Body of pancreas (tissue), 4 donors: Measurements from ENCODE around the gene SHC1.

Experiments used
- POLR2A ChIP-seq, 3 donors: fragments of 450-650 bp; IDR thresholded peaks; one replicate each; pipeline ENCODE4 v1.6.1; 2016; ENCODE audit warnings: antibody characterized with exemption in 3 of 3, mild to moderate bottlenecking in 2 of 3
- TF ChIP-seq, protein P1 (sequence below), 7 experiments: fragments of 450-650 bp in 4 of 7; fragments of 200-600 bp in 3 of 7; sonication (generic) in 3 of 7; IDR thresholded peaks; one replicate each; pipeline ENCODE4 v1.5.1; 2016 to 2019; ENCODE audit warnings: antibody characterized with exemption in 7 of 7

GRCh38 chr1:154998201-154998780 lies 27.7 kb upstream of the SHC1 start:
- TF ChIP-seq, protein P1, sequence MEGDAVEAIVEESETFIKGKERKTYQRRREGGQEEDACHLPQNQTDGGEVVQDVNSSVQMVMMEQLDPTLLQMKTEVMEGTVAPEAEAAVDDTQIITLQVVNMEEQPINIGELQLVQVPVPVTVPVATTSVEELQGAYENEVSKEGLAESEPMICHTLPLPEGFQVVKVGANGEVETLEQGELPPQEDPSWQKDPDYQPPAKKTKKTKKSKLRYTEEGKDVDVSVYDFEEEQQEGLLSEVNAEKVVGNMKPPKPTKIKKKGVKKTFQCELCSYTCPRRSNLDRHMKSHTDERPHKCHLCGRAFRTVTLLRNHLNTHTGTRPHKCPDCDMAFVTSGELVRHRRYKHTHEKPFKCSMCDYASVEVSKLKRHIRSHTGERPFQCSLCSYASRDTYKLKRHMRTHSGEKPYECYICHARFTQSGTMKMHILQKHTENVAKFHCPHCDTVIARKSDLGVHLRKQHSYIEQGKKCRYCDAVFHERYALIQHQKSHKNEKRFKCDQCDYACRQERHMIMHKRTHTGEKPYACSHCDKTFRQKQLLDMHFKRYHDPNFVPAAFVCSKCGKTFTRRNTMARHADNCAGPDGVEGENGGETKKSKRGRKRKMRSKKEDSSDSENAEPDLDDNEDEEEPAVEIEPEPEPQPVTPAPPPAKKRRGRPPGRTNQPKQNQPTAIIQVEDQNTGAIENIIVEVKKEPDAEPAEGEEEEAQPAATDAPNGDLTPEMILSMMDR (IDR thresholded peaks at IDR 0.05): peak in 1 of 7 experiments; percentile 18
- TF ChIP-seq POLR2A (IDR thresholded peaks at IDR 0.05): no peak
